Activated T-cell treated with anti-CD3 and anti-CD28 coated beads, Interleukin-2, amount 50 U/mL, for 24 hours (primary cell): Measurements from ENCODE around the gene HOXB5.

Experiments
- DNase-seq: peaks from one replicate; pipeline ENCODE4 v3.0.0-alpha.2; 2020
- H3K27ac Mint-ChIP-seq: 2 replicates; pipeline ENCODE4 v1.8.0; 2020; ENCODE audit warnings: mild to moderate bottlenecking, mixed read lengths
- H3K27me3 Mint-ChIP-seq: 2 replicates; pipeline ENCODE4 v1.8.0; 2020; ENCODE audit warnings: mixed read lengths
- H3K36me3 Mint-ChIP-seq: 2 replicates; pipeline ENCODE4 v1.8.0; 2020; ENCODE audit warnings: low read depth, mixed read lengths
- H3K4me1 Mint-ChIP-seq: 2 replicates; pipeline ENCODE4 v1.8.0; 2020; ENCODE audit warnings: low read depth, mixed read lengths
- H3K4me3 Mint-ChIP-seq: 2 replicates; pipeline ENCODE4 v1.8.0; 2020; ENCODE audit warnings: mild to moderate bottlenecking, moderate library complexity, mixed read lengths
- H3K9me3 Mint-ChIP-seq: 2 replicates; pipeline ENCODE4 v1.8.0; 2020; ENCODE audit warnings: mixed read lengths

The HOXB5 gene

GRCh38 chr17:48575673-48576478 lies 17.7 kb downstream of the HOXB5 start:
- Mint-ChIP-seq H3K4me3 (no peak overlapping the region), H3K36me3 (no peaks in the 10 kb centered on the region), H3K27me3 (peaks cover 48% of the 10 kb centered on the region), H3K9me3 (no peaks in the 10 kb centered on the region), H3K4me1 (peaks cover 35% of the 10 kb centered on the region), H3K27ac (no peak overlapping the region)
- no peak for DNase-seq

- no peak overlapping the region for H3K4me3 Mint-ChIP-seq
Observed at GRCh38 chr17:48575066-48575582, 18.5 kb downstream of the HOXB5 start.

GRCh38 chr17:48574505-48575065 lies 19.0 kb downstream of the HOXB5 start:
- Mint-ChIP-seq H3K4me3 (no peak overlapping the region), H3K36me3 (no peaks in the 10 kb centered on the region), H3K27ac (no peak overlapping the region), H3K4me1 (peaks cover 26% of the 10 kb centered on the region), H3K27me3 (peaks cover 38% of the 10 kb centered on the region), H3K9me3 (no peaks in the 10 kb centered on the region)
- DNase-seq, result no peak

More at GRCh38 chr17:48575066-48575582, 18.5 kb downstream of the HOXB5 start:
- Mint-ChIP-seq H3K27ac (no peak overlapping the region), H3K27me3 (peaks cover 43% of the 10 kb centered on the region), H3K36me3 (no peaks in the 10 kb centered on the region), H3K4me1 (peaks cover 29% of the 10 kb centered on the region), H3K9me3 (no peaks in the 10 kb centered on the region)
- DNase-seq, result no peak

DNA sequence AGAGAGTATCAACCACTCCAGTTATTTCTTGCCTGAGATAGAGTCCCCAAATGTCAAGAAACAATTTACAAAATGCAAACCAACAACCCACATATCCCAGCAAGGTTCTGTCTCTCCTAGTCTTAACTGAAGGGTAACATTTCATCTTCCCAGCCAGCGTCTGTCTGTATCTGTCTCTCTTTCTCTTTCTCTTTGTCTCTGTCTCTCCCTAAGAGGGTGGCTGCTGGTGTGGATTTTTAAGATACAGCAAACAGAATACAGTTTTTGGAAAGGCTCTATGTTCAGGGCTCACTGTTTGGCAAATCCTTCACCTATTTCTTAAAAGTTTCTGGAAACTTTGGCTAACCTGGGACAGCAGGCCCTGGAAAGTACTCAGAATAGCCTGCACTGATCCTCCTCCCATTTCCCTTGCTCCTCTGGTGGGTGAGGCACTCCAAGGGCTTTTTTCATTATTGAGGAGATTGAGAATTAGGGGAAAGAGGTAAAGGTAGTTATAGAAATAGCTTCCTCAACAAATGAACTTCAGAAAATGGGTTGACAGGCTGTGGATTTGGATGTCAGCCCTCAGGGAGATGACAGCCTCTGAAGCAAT lies 21.7 kb downstream of the HOXB5 start:
- Mint-ChIP-seq H3K36me3 (no peaks in the 10 kb centered on the region), H3K9me3 (no peaks in the 10 kb centered on the region), H3K27me3 (peaks cover 17% of the 10 kb centered on the region), H3K4me3 (no peak overlapping the region), H3K27ac (no peak overlapping the region), H3K4me1 (peaks cover 10% of the 10 kb centered on the region)
- DNase-seq, result no peak

DNA sequence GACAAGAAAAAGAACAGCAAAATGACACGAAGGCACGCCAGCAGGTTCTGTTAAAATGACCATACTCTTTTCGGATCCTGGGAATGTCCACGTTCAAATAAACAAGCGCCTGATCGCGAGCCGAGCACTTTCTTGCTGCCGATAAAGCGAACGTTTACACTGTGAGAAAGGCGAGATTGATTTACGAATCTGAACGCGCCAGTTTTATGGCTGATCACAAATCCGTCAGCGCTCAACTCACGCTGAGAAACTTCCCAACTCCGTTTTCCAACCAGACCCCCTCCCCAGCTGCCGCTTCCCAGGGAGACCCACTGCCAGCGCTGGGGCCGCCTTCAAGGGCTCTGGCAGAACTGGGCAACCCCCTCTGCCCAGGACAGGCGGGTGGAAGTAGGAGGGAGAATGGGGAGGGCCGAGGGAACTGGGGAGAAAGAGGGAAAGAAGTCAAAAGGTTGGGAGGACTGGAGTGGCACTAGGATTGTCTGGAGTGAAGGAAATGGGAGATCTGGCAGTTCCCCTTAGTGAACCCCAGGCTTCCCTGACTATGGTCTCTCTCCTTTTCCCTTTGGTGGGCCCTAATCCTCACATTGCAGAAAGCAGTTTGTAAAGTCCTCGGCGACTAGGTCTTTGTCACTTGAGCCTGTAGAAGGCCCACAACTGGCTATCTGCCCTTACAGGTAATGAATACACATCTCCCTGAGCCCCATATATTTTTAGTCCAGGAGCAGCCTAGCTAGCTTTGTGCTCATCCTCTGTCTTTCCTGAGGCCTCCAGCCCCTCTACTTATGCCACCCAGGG lies 22.4 kb downstream of the HOXB5 start:
- Mint-ChIP-seq H3K4me3 (no peak overlapping the region), H3K9me3 (no peaks in the 10 kb centered on the region), H3K27me3 (peaks cover 14% of the 10 kb centered on the region), H3K4me1 (peaks cover 7% of the 10 kb centered on the region), H3K36me3 (no peaks in the 10 kb centered on the region), H3K27ac (no peak overlapping the region)
- DNase-seq, result no peak

GRCh38 chr17:48570325-48571023 lies 23.1 kb downstream of the HOXB5 start:
- peaks cover 4% of the 10 kb centered on the region for H3K4me1 Mint-ChIP-seq
- H3K9me3 Mint-ChIP-seq, result no peaks in the 10 kb centered on the region
- no peak overlapping the region for H3K4me3 Mint-ChIP-seq
- no peaks in the 10 kb centered on the region for H3K36me3 Mint-ChIP-seq
- peaks cover 11% of the 10 kb centered on the region for H3K27me3 Mint-ChIP-seq
- H3K27ac Mint-ChIP-seq, result no peak overlapping the region
- no peak for DNase-seq

DNA sequence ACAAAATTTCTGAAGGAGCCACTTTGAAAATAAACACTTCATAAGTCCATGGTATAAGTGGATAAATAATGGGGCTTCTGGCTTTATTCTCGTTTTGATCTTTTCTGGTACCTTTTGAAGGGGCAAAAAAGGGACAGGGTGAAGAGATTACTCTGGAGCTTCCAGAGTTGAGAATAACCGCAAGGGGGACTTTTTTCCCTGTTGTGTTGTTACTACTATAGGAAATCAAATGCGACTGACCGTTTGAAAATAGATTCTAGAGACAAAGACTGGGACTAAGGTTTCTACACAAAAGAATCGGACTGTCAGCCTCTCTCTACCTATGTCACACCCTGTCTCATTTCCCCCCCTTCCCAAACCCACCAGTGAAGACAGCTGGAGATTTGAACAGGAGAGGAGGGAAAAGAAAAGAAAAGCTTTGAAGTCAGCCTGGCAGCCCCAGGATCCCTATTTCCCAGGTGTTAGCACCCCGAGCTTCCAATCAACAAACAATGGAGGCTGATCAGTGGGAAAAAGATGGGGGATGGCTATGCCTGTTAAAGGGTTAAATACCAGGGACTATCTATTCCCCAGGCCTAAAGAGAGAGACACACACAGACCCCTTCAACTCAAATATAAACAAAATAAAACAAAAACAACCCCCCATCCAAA lies 23.8 kb downstream of the HOXB5 start:
- Mint-ChIP-seq H3K27me3 (peaks cover 9% of the 10 kb centered on the region), H3K4me3 (no peak overlapping the region), H3K9me3 (no peaks in the 10 kb centered on the region), H3K4me1 (peaks cover 4% of the 10 kb centered on the region), H3K27ac (no peak overlapping the region), H3K36me3 (no peaks in the 10 kb centered on the region)
- no peak for DNase-seq

- H3K4me1 Mint-ChIP-seq, result peaks cover 7% of the 10 kb centered on the region
- no peaks in the 10 kb centered on the region for H3K9me3 Mint-ChIP-seq
- no peak overlapping the region for H3K27ac Mint-ChIP-seq
- H3K4me3 Mint-ChIP-seq, result no peak overlapping the region
- H3K36me3 Mint-ChIP-seq, result no peaks in the 10 kb centered on the region
- peaks cover 5% of the 10 kb centered on the region for H3K27me3 Mint-ChIP-seq
- DNase-seq, result no peak
Observed at GRCh38 chr17:48569240-48569582, 24.4 kb downstream of the HOXB5 start.

DNA sequence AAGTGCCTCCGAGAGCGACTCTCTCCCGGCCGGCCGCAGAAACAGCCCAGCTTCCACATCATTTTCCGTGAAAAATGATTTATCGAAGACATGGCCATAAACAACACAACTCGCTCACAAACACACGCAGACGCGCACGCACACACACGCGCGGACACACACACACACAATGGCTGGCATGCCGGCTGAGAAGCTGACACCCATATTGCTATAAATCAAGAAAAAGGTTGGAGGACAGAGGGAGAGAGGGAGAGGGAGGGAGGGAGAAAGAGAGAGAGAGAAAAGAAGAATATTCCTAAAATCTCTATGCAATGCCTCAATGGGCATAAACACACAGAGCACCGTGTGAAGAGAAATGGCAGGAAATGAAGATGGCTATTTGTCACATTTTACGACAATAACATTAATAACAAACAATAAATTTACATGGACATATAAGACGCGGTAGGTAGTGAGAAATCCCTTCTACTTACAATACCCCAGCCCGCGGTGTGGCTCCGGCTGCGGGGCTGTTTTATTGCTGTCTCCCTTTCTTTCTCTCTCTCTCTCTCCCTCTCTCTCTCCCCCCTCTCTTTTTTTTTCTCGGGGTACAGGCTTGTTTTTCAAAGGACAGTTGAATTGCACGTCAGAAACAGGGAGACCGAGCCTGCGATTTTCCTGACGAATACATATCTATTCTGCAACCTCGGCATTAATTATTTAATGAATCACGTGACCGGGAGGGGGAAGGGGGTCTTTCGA lies 24.9 kb downstream of the HOXB5 start:
- Mint-ChIP-seq H3K9me3 (no peaks in the 10 kb centered on the region), H3K4me3 (peak overlapping the region; percentile 29), H3K4me1 (peaks cover 10% of the 10 kb centered on the region), H3K27ac (no peak overlapping the region), H3K27me3 (peaks cover 5% of the 10 kb centered on the region), H3K36me3 (no peaks in the 10 kb centered on the region)
- DNase-seq, result no peak

DNA sequence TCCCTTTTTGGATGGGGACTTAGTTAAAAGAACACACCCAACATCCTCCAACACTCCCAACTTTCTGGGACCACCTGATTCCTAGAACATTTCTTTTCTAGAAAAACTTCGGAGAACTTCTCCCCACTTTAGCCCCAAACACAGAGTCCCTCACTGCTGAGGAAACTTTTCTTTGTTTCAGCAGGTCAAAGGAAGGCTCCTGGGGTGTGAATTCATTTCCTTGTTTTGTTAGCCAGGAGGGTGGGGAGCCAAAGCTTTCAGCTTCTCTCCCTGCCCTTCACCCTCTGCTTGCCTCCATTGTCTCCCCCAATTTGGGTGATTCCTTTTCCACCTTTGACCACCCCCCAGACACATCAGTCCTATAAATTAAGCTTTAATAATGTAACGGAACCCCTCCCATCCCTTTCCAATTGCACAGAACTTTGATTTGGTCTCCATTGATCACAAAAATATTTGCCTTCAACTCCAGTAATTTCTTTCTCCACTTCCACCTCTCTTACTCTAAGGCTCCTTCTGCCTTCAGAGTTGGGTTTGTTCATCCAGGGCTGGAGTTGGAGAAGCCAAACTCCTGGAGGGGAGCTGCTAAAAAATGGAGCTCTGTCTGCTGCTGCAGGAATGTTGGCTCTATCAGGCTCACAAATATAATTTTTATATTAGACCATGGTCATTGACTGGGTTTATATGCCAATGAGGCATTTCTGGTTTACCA lies 25.8 kb downstream of the HOXB5 start:
- Mint-ChIP-seq H3K27ac (no peak overlapping the region), H3K27me3 (peaks cover 14% of the 10 kb centered on the region), H3K36me3 (no peaks in the 10 kb centered on the region), H3K4me3 (no peak overlapping the region), H3K9me3 (no peaks in the 10 kb centered on the region), H3K4me1 (peaks cover 10% of the 10 kb centered on the region)
- no peak for DNase-seq

DNA sequence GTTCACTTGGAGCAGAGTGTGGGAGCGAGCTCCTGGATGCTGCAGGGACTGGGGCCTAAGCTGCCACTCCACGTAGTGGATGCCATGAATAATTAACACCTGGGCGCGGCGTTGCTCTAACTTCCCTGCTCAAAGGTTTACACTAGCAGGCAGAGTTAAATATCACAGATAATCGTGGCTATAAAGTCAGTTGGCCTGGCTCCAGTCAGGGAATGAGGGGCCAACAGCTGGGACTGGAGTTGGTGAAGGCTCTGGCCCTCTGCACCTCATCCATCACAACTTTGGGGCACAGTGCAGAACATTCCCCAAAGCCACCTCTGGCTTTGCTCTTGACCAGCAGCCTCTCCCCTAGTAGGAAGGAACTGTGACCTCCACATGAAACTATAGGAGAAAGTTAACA lies 26.4 kb downstream of the HOXB5 start:
- Mint-ChIP-seq H3K4me3 (no peak overlapping the region), H3K9me3 (no peaks in the 10 kb centered on the region), H3K4me1 (peaks cover 10% of the 10 kb centered on the region), H3K36me3 (no peaks in the 10 kb centered on the region), H3K27me3 (peaks cover 20% of the 10 kb centered on the region), H3K27ac (no peak overlapping the region)
- DNase-seq, result no peak

DNA sequence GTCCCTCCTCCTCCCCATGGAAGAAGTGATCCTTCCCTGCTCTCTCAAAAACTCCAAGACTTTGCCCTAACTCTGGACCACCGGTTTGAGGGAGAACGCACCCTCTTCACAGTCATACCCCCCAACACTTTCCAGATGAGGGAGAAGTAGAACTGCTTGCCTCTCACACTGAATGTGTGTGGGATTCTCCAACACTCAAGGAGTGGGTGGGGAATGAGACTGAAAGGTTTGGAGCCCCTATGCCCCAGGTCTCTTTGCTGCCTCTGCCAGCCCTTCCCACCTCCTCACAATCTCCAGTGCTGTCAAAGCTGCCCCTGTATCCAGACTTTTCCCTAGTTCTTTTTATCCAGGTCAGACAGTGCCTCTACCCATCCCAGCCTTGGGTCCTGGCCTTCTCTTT lies 26.9 kb downstream of the HOXB5 start:
- H3K9me3 Mint-ChIP-seq, result no peaks in the 10 kb centered on the region
- no peak overlapping the region for H3K27ac Mint-ChIP-seq
- DNase-seq, result no peak
- peaks cover 10% of the 10 kb centered on the region for H3K4me1 Mint-ChIP-seq
- H3K4me3 Mint-ChIP-seq, result no peak overlapping the region
- no peaks in the 10 kb centered on the region for H3K36me3 Mint-ChIP-seq
- H3K27me3 Mint-ChIP-seq, result peaks cover 22% of the 10 kb centered on the region
